Eye (tissue), 1 donor: ENCODE measurements around the gene TBC1D2B.

Experiments used
- DNase-seq: peaks from one replicate; pipeline ENCODE4 v3.0.0-alpha.2; 2015

TBC1D2B gene

GRCh38 chr15:78071383-78071782 lies 6.1 kb downstream of the TBC1D2B start:
- DNase-seq = no peak

DNA sequence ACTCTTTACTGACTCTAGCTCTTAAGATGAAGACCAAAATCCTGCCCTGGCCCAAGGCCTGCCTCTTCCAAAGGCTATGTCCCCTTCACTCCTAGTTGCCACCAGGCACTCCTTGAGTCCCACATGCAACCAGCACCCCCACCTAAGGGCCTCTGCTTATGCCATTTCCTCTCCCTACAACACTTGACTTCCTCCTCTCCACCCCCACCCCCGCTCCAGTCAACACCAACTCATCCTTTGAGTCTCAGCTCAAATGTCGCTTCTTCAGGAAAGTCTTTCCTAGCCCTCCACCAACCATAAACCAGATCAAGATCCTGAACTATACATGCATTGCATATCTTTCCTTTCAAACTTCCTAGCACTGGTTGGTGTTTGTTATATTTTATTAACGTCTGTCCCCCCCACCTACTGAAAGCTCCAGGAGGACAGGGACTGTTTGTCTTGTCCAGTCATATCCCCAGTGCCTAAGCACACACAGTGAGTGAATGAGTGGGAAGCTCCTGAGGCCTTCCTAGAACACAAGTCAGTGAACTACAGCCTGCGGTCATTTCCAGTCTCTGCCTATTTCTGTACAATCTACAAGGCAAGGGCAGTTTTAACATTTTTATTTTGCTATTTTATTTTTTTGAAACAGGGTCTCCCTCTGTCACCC lies 7.3 kb downstream of the TBC1D2B start:
- no peak for DNase-seq

DNA sequence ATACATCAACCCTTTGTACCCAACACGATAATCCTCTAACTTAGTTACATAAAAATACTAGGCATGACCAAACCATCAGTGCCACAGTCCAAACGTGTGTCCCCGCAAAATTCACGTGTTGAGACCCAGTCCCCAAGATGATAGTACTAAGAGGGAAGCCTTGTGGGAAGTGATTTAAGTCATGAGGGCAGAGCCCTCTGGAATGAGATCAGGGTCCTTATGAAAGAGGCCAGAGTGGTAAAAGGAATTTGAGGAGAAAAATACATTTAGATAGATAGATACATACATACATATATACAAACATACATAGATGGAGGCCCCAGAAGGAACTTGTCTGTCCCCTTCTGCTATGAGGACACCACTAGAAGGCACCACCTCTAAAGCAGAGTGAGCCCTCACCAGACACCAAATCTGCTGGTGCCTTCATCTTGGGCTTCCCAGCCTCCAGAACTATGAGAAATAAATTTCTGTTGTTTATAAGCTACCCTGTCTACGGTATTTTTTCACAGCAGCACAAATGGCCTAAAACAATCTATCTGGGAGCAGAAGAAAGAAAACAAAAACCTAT lies 8.0 kb downstream of the TBC1D2B start:
- DNase-seq = no peak

- no peak for DNase-seq
These were observed 8.5 kb downstream of the TBC1D2B start for GRCh38 chr15:78069052-78069414.

DNA sequence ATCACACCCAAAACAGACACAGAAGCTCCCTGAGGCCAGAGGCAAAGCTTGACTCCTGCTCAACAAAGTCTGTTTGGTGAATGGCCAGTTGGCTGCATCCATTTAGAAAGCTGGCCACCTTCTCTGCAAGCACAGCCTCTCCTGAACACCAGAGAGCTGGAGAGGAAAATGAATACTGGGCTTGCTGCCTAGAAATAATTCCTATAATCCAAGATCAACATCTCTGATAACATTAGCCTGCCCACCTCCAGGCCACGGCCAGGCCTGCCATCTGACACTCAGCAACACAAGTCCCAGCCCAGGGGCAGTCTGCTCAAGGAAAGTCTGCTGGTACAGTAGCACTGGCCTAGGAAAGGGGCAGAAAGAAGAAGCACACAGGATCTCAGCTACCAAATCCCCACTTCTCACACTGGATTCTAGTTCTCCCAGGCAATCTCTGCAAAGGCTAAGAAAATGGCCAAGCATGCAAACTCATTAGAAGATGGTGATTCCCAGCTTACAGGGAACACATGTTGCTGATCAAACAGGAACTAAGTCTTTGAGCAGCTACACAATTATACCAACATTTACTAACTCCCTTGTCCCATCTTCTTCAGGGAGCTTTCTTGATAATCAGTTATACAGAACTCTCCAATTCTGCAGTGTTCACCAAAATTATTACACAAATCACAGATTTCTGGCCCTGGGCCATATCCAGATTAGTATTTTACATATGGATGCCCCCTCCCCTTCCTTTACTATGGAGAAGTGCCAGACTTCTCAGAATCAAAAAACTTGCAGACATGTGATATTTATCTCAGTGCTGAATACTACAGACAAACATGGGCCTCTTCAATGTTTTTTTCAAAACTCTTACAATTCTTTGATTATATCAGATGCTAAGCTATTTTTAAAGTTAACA lies 9.9 kb downstream of the TBC1D2B start:
- peak; percentile 78 for DNase-seq

DNA sequence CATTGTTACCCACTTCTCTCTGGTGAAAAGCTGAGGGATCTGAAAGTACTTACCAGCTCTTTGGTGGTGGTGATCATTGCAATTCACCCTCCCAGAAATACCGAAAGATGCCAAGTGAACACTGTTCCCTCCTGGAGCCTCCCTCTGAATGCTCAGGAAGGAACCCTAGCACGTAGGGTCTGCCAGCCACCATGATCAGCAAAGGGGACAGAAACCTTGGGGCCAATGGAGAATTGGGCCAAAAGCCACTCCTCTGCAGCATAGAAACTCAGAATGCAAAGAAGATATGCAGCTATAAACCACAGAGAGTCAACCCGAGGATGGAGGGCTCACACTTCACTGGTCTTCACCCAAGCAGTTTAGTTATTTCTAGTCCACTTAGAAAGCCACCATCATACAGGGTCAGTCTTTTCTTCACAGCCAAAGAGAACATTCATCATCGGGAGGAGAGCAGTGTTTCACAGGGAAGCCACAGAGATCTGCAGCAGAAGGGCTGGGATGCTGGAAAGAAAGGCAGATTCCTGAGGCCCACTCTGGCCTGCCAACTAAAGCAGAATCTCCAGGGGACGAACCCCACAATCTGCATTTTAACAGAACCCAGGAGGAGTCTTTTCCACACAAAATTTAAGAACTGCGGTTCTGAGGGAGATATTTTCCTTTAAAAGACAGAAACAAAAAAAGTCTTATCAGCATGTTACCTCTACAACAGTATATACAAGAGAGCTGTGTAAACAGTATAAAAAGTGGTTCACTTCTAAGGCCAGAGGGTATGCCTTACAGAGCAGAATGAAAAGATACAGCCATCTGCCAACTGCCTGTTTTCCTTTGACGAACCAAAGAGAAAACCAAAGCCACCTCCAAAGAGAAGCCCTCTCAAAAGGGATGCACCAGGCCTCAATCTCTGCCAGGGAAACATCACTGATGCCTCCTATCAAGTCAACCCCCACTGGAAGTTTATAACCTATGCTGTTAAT lies 11.3 kb downstream of the TBC1D2B start:
- DNase-seq = no peak

- DNase-seq = peak; percentile 50
These were observed 12.1 kb downstream of the TBC1D2B start for GRCh38 chr15:78065284-78065872.

DNA sequence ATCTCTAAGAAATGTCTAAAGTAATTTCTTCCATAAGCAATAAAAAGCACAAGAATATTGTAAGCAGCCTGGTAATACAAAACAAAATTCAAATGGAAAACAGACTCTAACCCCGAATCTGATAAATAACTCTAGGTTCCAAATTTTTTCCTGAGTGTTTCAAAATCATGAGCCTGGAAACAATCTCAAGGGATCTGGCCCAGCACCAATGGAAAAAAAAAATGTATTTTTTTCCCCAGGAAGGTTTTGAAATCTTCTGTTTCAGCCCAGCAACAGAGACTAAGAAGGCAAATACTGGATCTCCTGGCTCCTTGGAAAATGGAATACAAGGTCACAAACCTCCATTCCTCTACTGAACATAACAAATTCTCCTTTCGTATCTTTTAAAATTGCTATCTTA lies 13.0 kb downstream of the TBC1D2B start:
- peak; percentile 58 for DNase-seq

DNA sequence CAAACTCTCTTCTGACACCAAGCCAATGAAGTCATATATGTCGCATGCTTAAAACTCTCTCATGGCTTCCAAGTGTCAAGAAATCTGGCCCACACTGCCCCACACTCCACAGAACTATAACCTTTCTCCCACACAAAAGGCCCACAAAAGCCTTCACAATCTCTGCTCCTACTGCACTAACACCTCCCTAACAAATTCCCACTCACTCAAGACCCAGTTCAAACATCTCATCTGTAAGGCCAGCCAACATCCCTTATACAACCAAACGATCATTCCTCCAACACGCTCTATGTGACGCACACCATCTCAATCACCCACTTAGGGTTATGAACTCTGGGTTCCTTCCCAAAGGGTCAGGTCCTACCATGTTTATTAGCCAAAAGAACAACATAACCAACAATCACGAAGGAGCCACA lies 13.5 kb downstream of the TBC1D2B start:
- DNase-seq = peak; percentile 34

DNA sequence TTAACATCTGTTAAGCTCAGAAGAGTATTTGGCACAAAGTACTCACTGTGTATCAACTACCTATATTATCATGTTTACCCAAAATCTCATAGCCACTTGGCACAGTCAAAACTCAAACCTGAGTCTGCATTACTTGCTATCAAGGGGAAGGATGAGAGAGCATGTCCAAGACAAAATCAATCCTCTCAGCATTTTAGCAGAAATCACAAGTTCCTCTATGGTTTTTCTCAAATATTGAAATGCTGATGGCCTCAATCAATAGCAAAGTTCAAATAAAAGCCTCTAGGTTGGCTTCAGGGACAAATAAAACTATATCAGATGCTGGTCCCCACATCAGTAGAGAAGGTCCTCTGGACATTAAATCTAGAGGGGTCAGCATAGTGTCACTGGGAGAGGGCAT lies 14.3 kb downstream of the TBC1D2B start:
- no peak for DNase-seq

DNA sequence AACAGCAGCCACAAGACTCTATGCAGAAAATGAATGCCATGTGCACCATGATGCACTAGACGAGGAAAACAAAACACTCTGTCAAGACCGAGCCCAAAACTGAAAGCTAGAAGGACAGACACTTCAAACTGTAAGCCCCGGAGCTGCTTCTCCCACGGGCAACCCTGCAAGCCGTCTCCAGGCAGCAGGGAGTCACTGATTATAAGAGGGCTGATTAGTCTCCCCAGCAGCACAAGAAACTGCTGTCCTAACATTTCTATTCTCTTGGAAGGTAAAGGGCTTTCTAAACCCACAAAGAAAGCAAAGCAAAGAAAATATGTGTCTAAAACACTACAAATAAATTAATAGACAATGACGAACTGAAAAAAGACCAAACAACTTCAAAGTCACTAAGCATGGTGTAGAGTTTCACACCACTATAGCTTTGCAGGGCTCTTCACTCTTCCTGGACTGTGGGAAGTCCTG lies 15.5 kb downstream of the TBC1D2B start:
- peak; percentile 62 for DNase-seq

DNA sequence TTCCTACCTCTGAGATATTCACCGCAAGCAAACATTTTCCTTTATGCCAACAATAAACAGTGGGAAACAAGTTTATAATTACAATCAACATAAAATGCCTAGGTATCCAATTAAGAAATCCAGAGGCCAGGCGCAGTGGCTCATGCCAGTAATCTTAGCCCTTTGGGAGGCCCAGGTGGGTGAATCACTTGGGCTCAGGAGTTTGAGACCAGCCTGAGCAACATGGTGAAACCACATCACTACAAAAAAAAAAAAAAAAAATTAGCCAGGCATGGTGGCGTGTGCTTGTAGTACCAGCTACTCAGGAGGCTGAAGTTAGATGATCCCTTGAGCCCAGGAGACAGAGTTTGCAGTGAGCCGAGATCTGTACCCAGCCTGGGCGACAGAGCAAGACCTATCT lies 17.3 kb downstream of the TBC1D2B start:
- no peak for DNase-seq

- DNase-seq = peak; percentile 75
These were observed 18.2 kb downstream of the TBC1D2B start for GRCh38 chr15:78059110-78059839.

DNA sequence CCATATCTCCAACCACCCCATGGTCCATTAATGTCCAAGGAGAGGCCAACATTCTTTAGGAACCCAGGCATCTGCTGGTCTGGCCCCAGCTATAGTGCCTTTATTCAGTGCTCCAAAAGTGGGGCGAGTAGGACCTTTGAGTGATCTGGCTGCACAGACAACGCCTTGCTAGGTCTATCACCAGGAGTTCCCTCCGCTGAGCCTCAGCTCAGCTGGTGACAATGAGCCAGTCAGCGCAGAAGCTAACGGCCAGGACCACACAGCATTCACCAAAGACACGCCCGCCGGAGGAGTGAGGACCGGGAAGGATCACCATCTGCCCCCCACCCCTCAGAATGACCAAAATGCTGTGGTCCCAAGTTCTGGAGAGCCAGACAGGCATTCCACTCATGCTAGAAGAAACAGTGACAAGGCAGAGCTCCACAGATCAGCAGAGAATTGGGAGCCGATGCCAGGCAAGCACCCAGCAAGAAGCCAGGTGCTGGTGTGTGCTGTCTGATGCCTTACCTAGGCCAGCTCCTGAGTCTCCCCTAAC lies 19.0 kb downstream of the TBC1D2B start:
- DNase-seq = no peak

GRCh38 chr15:78057803-78058202 lies 19.7 kb downstream of the TBC1D2B start:
- no peak for DNase-seq

- DNase-seq = peak; percentile 15
These were observed 20.7 kb downstream of the TBC1D2B start for GRCh38 chr15:78056714-78057269.

DNA sequence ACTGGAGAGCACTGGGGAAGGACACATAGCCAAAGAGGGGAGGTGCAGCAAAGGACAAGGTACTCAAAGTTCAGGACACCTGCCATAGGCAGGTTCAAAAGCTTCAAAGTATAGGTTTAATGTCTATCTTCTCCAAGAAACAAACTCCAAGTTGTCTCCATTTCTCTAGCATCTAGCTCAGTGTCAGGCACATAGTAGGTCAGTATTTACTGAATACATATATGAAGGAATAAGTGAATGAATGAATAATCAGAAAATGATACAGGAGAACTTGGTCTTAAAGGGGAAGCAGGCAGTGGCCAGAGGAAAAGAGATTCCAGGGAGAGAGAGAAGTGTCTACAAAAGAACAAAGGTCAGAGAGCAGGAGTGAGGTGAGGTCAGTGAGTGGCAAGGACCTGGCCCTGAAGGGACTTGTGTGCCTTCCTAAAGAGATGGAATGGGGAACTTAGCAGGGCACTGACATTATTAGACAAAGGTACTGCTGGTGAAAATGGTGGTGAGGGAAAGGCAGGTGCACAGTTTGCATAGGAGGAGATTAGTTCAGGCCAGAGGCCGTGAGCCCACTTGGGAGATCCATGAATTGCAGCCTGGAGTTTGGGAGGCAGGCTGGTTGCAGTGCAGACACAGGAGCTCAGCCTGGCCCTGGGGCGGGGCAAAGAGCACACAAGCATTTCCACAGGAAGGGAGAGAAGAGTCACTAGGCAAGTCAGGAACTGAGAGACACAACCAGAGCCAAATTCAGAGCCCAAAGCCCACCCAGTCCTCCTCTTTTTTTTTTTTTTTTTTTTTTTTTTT lies 21.4 kb downstream of the TBC1D2B start:
- DNase-seq = no peak

GRCh38 chr15:78054966-78055365 lies 22.5 kb downstream of the TBC1D2B start:
- DNase-seq = no peak

DNA sequence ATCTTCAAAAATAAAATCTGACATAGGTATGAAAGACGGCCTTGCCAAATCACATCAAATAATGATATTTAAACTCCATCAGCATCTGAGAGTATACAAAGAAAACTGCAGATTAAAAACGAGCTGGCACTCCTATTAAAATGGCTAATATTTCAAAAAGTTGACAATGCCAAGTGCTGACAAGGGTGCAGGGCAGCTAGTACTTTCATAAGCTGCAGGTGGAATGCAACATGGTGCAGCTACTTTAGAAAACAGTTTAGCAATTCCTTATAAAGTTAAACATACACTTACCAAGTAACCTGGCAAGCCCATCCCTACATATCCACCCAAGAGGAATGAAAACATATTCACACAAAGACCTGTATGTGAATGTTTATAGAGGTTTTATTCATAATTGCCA lies 23.0 kb downstream of the TBC1D2B start:
- no peak for DNase-seq

DNA sequence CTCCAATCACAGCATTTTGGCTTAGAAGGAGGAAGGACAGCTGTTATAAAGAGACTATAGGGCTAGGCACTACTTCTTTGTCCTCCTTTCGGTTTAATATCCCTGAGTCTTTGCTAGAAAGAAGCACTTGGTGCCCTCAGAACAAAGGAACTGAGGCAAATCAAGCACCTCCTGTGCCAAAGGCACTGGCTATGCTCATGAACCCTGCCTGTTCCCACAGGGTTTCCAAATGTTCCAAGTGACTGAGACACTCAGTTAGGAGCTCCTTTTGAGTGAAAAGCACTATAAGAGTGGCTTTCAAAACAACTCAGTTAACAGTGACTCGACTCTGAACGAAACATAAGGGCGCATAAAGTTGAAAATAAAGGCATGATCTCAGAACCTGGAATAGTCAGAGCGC lies 25.0 kb downstream of the TBC1D2B start:
- DNase-seq = no peak
